Stimulated activated CD4-positive, alpha-beta T cell treated with anti-CD3 and anti-CD28 coated beads, Interleukin-1b, Interleukin-23, amount 100 ng/mL, for 48 hours (primary cell): ENCODE results near the gene ZBTB4.

Experiments
- DNase-seq: peaks from one replicate; pipeline ENCODE4 v3.0.0-alpha.2; 2020

Gene ZBTB4

GRCh38 chr17:7417056-7417655, 62.3 kb downstream of the ZBTB4 start:
- DNase-seq, result no peak

- no peak for DNase-seq
Observed at GRCh38 chr17:7416323-7416722, 63.1 kb downstream of the ZBTB4 start.

- DNase-seq, result no peak
Observed at GRCh38 chr17:7415784-7416183, 63.6 kb downstream of the ZBTB4 start.

DNA sequence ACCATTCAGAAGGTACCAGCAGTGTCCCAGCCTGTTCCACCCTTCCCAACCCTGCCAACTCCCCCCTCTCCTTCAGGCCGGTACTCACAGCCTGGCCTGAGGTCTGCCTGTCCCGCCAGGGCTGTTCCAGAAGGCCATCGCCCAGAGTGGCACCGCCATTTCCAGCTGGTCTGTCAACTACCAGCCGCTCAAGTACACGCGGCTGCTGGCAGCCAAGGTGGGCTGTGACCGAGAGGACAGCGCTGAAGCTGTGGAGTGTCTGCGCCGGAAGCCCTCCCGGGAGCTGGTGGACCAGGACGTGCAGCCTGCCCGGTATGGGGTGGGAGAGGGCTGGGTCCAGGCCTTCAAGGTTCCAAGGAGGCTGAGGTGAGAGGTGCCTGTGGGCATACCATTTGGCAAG, 64.6 kb downstream of the ZBTB4 start:
- DNase-seq, result no peak

DNA sequence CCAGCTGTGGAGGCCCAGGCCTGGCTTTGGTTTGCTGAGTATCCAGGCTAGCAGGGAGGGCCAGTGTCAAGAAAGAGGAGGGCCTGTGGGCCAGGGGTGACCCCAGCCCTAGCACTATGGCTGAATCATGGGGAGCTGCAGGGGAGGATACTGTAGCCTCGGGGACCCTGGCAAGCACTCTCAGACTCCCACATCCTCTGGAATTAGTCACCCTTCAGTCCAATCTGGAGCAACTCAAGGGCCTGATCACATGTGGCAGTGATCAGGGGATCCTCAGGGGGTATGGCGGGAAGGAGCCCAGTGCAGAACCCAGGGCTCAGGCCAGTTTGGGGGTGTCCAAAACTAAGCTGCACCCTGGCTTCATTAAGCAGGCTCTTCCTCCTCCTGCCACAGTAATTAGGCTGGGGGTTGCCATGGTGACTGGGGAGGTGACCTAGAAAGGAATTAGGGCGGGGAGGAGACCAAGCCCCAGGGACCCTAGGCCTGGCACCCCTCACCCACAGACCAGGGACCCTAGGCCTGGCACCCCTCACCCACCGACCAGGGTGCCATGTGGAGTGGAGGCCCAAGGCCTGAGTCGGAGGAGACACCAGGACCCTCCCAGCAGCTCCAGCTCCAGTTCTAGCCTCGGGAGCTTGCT, 66.0 kb downstream of the ZBTB4 start:
- no peak for DNase-seq

GRCh38 chr17:7411427-7411750, 68.0 kb downstream of the ZBTB4 start:
- DNase-seq, result no peak

DNA sequence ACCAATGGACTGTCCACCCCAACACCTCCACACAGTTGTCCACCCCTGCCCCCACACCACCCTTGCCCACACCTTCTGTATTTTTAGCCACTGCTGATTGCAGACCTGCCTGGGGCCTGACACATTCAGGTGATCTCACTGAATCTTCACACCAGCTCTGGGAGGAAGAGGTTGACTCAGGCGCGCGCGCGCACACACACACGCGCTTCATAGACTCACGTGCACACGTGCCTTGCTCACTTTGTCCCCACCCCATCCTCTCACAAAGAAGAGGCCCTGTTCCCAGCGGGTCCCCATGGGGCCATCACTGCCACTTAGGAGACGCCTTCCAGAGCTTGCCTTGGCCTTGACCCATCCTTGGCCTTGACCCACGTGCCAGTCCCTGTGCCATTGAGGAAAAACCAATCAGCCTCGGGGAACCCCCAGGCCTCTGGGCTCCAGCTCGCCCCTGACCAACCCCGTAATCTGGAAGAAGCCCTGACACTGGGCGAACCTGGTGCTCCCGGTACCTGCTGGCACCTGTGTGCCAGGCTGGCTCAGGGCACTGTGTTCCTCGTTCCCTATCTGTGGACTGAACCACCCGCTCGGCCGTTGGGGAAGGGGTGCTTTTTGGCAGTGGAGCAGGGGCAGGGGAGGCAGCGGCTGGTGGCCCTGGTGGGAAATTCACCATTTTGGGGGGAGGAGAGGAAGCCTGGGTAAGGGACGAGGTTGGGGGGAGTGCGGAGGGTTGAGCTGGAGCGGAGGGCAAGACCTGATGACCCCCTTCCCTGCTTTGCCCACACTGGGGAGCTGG, 68.6 kb downstream of the ZBTB4 start:
- no peak for DNase-seq

DNA sequence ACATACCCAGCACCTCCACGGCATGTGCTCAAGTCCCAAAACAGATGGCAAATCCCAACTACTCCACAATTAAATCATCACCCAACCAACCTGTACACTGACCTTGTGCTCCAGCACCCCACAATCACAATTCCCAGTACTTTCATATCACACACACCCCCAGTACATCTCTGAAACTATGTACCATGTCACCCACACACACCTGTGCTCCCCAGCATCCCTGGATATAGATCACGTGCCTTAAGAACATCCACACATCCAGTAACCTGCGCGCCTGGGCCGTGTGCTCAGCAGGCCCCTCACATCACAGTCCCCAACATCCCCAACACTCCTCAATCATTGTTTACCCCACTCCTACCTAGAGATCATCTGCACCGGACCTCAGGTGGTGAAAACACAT, 69.7 kb downstream of the ZBTB4 start:
- no peak for DNase-seq
